Keratinocyte (primary cell): ENCODE measurements around the gene ANTKMT. TPM values are rescaled to one million over a fixed set of nuclear protein-coding genes. Genes with fewer than 3 reads are reported as not detected.
"Not testable (repeated sequence)": the region's sequence is repeated elsewhere in the genome, so short reads cannot be mapped to it uniquely, and the experiment has no call there.

Source experiments
- DNase-seq: peaks from one replicate; pipeline ENCODE4 v3.0.0-alpha.2; 2011; ENCODE audit warnings: low read depth, missing footprints, low spot score
- FAIRE-seq: peaks from 2 replicates; lab custom pipeline; 2011; peaks lifted over from hg19 to GRCh38; lab: Jason Lieb, UNC
- H2AFZ ChIP-seq: 2 replicates; pipeline ENCODE4 v1.6.0; 2012; ENCODE audit warnings: low read length, control low read depth, inconsistent platforms; ENCODE audit not compliant: control insufficient read depth
- H3K27ac ChIP-seq: 2 replicates; pipeline ENCODE4 v1.5.1; 2011; ENCODE audit warnings: low read length; ENCODE audit not compliant: control insufficient read depth, insufficient read depth
- H3K27me3 ChIP-seq: 3 replicates; pipeline ENCODE4 v1.6.0; 2011; ENCODE audit warnings: low read length; ENCODE audit not compliant: control insufficient read depth, insufficient read depth; ENCODE audit errors: extremely low read depth
- H3K36me3 ChIP-seq, 2 experiments: 2 replicates in 1 of 2; 3 replicates in 1 of 2; pipeline ENCODE4 v1.5.1; 2011; ENCODE audit warnings: low read length in 2 of 2, mild to moderate bottlenecking in 1 of 2; ENCODE audit not compliant: control insufficient read depth in 2 of 2, insufficient read depth in 2 of 2; ENCODE audit errors: extremely low read depth in 1 of 2
- H3K4me1 ChIP-seq: 3 replicates; pipeline ENCODE4 v1.5.1; 2011; ENCODE audit warnings: low read length; ENCODE audit not compliant: control insufficient read depth, insufficient read depth; ENCODE audit errors: extremely low read depth
- H3K4me2 ChIP-seq: 3 replicates; pipeline ENCODE4 v1.6.0; 2011; ENCODE audit warnings: low read depth, low read length; ENCODE audit not compliant: control insufficient read depth, insufficient read depth; ENCODE audit errors: extremely low read depth
- H3K4me3 ChIP-seq, 3 experiments: fragments of 200-600 bp in 1 of 3; sonication (generic) in 1 of 3; 2 replicates in 2 of 3; 3 replicates in 1 of 3; pipeline ENCODE4 v1.5.1; 2011 to 2016; ENCODE audit warnings: low read length in 3 of 3, mild to moderate bottlenecking in 3 of 3, control low read depth in 2 of 3, inconsistent platforms in 1 of 3, low read depth in 1 of 3, mixed read lengths in 1 of 3, mixed run types in 1 of 3, moderate library complexity in 1 of 3; ENCODE audit not compliant: control insufficient read depth in 2 of 3, insufficient read depth in 2 of 3; ENCODE audit errors: extremely low read depth in 1 of 3
- H3K79me2 ChIP-seq: 2 replicates; pipeline ENCODE4 v1.6.0; 2012; ENCODE audit warnings: low read length; ENCODE audit not compliant: control insufficient read depth, insufficient read depth
- H3K9ac ChIP-seq: 3 replicates; pipeline ENCODE4 v1.6.0; 2011; ENCODE audit warnings: low read length; ENCODE audit not compliant: control insufficient read depth, insufficient read depth; ENCODE audit errors: extremely low read depth
- H3K9me1 ChIP-seq: 3 replicates; pipeline ENCODE4 v1.6.0; 2011; ENCODE audit warnings: low read length; ENCODE audit not compliant: control insufficient read depth, insufficient read depth; ENCODE audit errors: extremely low read depth
- H3K9me3 ChIP-seq: 2 replicates; pipeline ENCODE4 v1.5.1; 2012; ENCODE audit warnings: low read depth, low read length; ENCODE audit not compliant: control insufficient read depth
- H4K20me1 ChIP-seq: 3 replicates; pipeline ENCODE4 v1.6.0; 2011; ENCODE audit warnings: low read length; ENCODE audit not compliant: control insufficient read depth, insufficient read depth; ENCODE audit errors: extremely low read depth
- CTCF ChIP-seq, 3 experiments: IDR thresholded peaks in 1 of 3; conservative IDR thresholded peaks in 1 of 3; optimal IDR thresholded peaks in 1 of 3; 2 replicates in 2 of 3; 3 replicates in 1 of 3; pipeline versions ENCODE3 to v1.5.1; 2011; ENCODE audit warnings: low read length in 3 of 3, mild to moderate bottlenecking in 3 of 3, moderate library complexity in 2 of 3, control low read depth in 1 of 3, inconsistent platforms in 1 of 3; ENCODE audit not compliant: insufficient read depth in 2 of 3; ENCODE audit errors: extremely low read depth in 1 of 3
- EZH2 ChIP-seq: IDR thresholded peaks from one replicate; pipeline ENCODE4 v1.6.1; 2012; ENCODE audit warnings: inconsistent platforms, mild to moderate bottlenecking, low read length, moderate library complexity
- dilution Hi-C: fragments of 300-500 bp; cut with MboI; formaldehyde crosslinking; loops from one replicate; pipeline ENCODE4 v1.7.0; 2020; ENCODE audit warnings: low sequenced_read_pairs; ENCODE audit not compliant: extremely low pct_ligation_motif_present
- polyA plus RNA-seq, 5 experiments: library from polyadenylated mRNA; depleted of rRNA in 3 of 5; stranded (reverse) in 3 of 5; stranded (forward) in 1 of 5; unstranded in 1 of 5; fragments of >200 nt; gene quantifications; 1 replicate in 1 of 5; 2 replicates in 3 of 5; 3 replicates in 1 of 5; pipeline versions ENCODE4 v1.2.1 to v1.2.3, GENCODE V29; 2011 to 2012; ENCODE audit warnings: missing spikeins in 2 of 5, low read depth in 1 of 5, low replicate concordance in 1 of 5

Gene ANTKMT
- polyA plus RNA-seq, 1 donor (not counting 4 experiments of a cell fraction or from before 2014, with no cell fraction given): 5.6 TPM

DNA sequence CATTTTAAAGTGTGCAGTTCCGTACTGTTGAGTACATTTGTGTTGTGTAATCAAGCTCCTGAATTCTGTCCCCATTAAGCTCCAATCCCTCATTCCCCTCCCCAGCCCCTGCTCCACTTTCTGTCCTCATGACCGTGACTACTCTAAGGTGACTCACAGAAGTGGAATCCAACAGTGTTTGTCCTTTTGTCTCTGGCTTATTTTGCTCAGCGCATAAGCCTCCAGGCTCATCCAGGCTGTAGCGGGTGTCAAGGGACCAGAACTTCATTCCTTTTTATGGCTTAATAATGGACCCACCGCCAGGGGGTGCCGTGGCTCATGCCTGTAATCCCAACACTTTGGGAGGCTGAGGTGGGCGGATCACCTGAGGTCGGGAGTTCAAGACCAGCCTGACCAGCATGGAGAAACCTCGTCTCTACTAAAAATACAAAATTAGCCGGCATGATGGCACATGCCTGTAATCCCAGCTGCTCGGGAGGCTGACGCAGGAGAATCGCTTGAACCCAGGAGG, 8.2 kb upstream of the ANTKMT start:
- H3K9me1 ChIP-seq, dilution Hi-C loops, H3K4me2 ChIP-seq, H3K36me3 ChIP-seq, H3K79me2 ChIP-seq, H3K4me3 ChIP-seq, H3K27ac ChIP-seq, H4K20me1 ChIP-seq, H2AFZ ChIP-seq, H3K9me3 ChIP-seq, H3K9ac ChIP-seq: not testable (repeated sequence)
- Histone ChIP-seq H3K27me3 (peaks cover 38% of the 10 kb centered on the region), H3K4me1 (peaks cover 20% of the 10 kb centered on the region)
- peak; percentile 51 to 60 (median 58) for TF ChIP-seq CTCF (optimal IDR thresholded peaks at IDR 0.05 in 1 of 3, IDR thresholded peaks at IDR 0.05 in 1 of 3, conservative IDR thresholded peaks at IDR 0.05 in 1 of 3; ENCODE audit: extremely low read depth in 1 of 3, insufficient read depth in 2 of 3, low read length in 3 of 3)
- FAIRE-seq (peak; percentile 86), DNase-seq (peak; percentile 98)

- H3K36me3 ChIP-seq: no peaks in the 10 kb centered on the region
- H2AFZ ChIP-seq: no peak overlapping the region
- peaks cover 8% of the 10 kb centered on the region for H3K79me2 ChIP-seq
- no peaks in the 10 kb centered on the region for H3K9me3 ChIP-seq
- H3K4me3 ChIP-seq: no peak overlapping the region
- DNase-seq (no peak), FAIRE-seq (no peak)
- H3K9me1 ChIP-seq: no peaks in the 10 kb centered on the region
- TF ChIP-seq CTCF (optimal IDR thresholded peaks at IDR 0.05 in 1 of 3, IDR thresholded peaks at IDR 0.05 in 1 of 3, conservative IDR thresholded peaks at IDR 0.05 in 1 of 3; ENCODE audit: extremely low read depth in 1 of 3, insufficient read depth in 2 of 3, low read length in 3 of 3) (no peak), EZH2 (no peak)
- H3K27ac ChIP-seq: no peak overlapping the region
- H4K20me1 ChIP-seq: peaks cover 6% of the 10 kb centered on the region
- H3K27me3 ChIP-seq: peaks cover 26% of the 10 kb centered on the region
- H3K9ac ChIP-seq: no peak overlapping the region
- peaks cover 20% of the 10 kb centered on the region for H3K4me1 ChIP-seq
- dilution Hi-C loops: no loop called here
- H3K4me2 ChIP-seq: peak overlapping the region; percentile 37
Measured at GRCh38 chr16:714079-714478, 6.9 kb upstream of the ANTKMT start.
